DOHH2 (cell line): ENCODE results near the gene HACD2.
"Not testable (repeated sequence)": the region's sequence is repeated elsewhere in the genome, so short reads cannot be mapped to it uniquely, and the experiment has no call there.

Experiments used
- H3F3A ChIP-seq: fragments of 200-600 bp; sonication (generic), shearing (Covaris generic); 2 replicates; pipeline ENCODE4 v1.6.0; 2016; ENCODE audit warnings: antibody characterized with exemption, mild to moderate bottlenecking; ENCODE audit not compliant: control insufficient read depth, insufficient read depth
- H3K27ac ChIP-seq: fragments of 200-600 bp; sonication (generic); 2 replicates; pipeline ENCODE4 v1.5.1; 2014; ENCODE audit warnings: low read depth, mild to moderate bottlenecking, low read length, moderate library complexity
- H3K27me3 ChIP-seq: fragments of 200-600 bp; sonication (generic); 2 replicates; pipeline ENCODE4 v1.6.1; 2014; ENCODE audit warnings: mild to moderate bottlenecking, low read length, mixed read lengths; ENCODE audit not compliant: control insufficient read depth
- H3K36me3 ChIP-seq: fragments of 200-600 bp; sonication (generic); 2 replicates; pipeline ENCODE4 v1.6.1; 2014; ENCODE audit warnings: mild to moderate bottlenecking, low read length, moderate library complexity, mixed read lengths; ENCODE audit not compliant: control insufficient read depth
- H3K4me1 ChIP-seq: fragments of 200-600 bp; sonication (generic); 2 replicates; pipeline ENCODE4 v1.6.1; 2014; ENCODE audit warnings: mild to moderate bottlenecking, low read length, mixed read lengths; ENCODE audit not compliant: control insufficient read depth
- H3K4me2 ChIP-seq: fragments of 200-600 bp; sonication (generic); 2 replicates; pipeline ENCODE4 v1.6.0; 2014; ENCODE audit warnings: mild to moderate bottlenecking, low read length, moderate library complexity
- H3K4me3 ChIP-seq: fragments of 200-600 bp; sonication (generic); 2 replicates; pipeline ENCODE4 v1.5.1; 2014; ENCODE audit warnings: mild to moderate bottlenecking, low read length, mixed read lengths
- H3K79me2 ChIP-seq: fragments of 200-600 bp; sonication (generic); 2 replicates; pipeline ENCODE4 v1.6.1; 2014; ENCODE audit warnings: mild to moderate bottlenecking, low read length, mixed read lengths; ENCODE audit not compliant: control insufficient read depth
- H3K9me2 ChIP-seq: fragments of 200-600 bp; sonication (generic); replicated peaks from 2 replicates; pipeline ENCODE4 v1.6.1; 2014; ENCODE audit warnings: mild to moderate bottlenecking, low read length, mixed read lengths; ENCODE audit not compliant: control insufficient read depth
- H3K9me3 ChIP-seq: fragments of 200-600 bp; sonication (generic); 2 replicates; pipeline ENCODE4 v1.6.1; 2014; ENCODE audit warnings: antibody characterized with exemption, low read length, mixed read lengths; ENCODE audit not compliant: control insufficient read depth, insufficient read depth
- H4K20me1 ChIP-seq: fragments of 200-600 bp; sonication (generic); 2 replicates; pipeline ENCODE4 v1.6.0; 2014; ENCODE audit warnings: low read depth, mild to moderate bottlenecking, antibody characterized with exemption, low read length, moderate library complexity; ENCODE audit not compliant: control insufficient read depth, insufficient read depth
- EZH2phosphoT487 ChIP-seq: fragments of 200-600 bp; sonication (generic); IDR thresholded peaks from 2 replicates; pipeline ENCODE4 v1.6.1; 2017; ENCODE audit warnings: borderline replicate concordance, mild to moderate bottlenecking, antibody characterized with exemption, low read length, moderate library complexity, mixed read lengths
- TF ChIP-seq, protein P1 (sequence below): fragments of 200-600 bp; sonication (generic); IDR thresholded peaks from one replicate; pipeline ENCODE4 v1.5.1; 2014; ENCODE audit warnings: antibody characterized with exemption, mild to moderate bottlenecking, low read depth, low read length; ENCODE audit not compliant: poor library complexity, severe bottlenecking

HACD2 gene

DNA sequence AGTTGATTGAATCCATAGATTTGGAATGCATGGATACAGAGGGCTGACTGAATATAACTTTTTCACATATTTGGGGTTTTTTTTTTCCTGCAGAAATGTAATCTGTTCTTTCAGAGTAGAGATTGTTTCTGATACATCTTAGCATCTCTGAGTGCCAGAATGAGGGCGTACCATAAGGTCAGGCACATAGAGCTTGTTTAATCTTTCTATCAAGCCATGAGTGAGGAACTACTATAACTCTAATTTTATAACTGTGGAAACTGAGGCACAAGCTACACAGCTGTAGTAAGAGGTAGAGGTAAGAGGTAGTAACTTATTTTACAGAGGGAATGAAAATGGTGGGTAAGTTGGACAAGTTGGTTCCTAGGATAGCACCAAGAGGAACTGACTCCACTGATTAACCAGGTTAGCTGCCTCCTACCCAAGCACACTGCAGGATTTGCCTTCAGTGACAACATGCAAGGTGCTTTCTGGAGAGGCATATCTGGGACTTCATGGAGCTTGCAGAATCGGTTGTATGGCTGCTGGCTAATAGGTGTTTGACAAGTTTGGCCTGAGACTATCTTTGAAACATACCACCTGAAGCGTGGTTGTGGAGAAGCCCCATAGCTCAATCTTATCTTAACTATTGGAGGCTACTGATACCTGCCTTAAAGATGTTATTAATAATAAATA is 23.5 kb upstream of the HACD2 start:
- Histone ChIP-seq H3K27me3 (no peaks in the 10 kb centered on the region), H3K4me2 (no peak overlapping the region), H3K4me3 (no peak overlapping the region), H3K36me3 (peaks cover 28% of the 10 kb centered on the region), H3K9me3 (no peaks in the 10 kb centered on the region), H3K4me1 (peaks cover 9% of the 10 kb centered on the region), H4K20me1 (no peaks in the 10 kb centered on the region), H3K27ac (no peak overlapping the region), H3K79me2 (peaks cover 6% of the 10 kb centered on the region), H3K9me2 (no peaks in the 10 kb centered on the region), H3F3A (no peaks in the 10 kb centered on the region)
- TF ChIP-seq EZH2phosphoT487, result no peak
- TF ChIP-seq, protein P1, sequence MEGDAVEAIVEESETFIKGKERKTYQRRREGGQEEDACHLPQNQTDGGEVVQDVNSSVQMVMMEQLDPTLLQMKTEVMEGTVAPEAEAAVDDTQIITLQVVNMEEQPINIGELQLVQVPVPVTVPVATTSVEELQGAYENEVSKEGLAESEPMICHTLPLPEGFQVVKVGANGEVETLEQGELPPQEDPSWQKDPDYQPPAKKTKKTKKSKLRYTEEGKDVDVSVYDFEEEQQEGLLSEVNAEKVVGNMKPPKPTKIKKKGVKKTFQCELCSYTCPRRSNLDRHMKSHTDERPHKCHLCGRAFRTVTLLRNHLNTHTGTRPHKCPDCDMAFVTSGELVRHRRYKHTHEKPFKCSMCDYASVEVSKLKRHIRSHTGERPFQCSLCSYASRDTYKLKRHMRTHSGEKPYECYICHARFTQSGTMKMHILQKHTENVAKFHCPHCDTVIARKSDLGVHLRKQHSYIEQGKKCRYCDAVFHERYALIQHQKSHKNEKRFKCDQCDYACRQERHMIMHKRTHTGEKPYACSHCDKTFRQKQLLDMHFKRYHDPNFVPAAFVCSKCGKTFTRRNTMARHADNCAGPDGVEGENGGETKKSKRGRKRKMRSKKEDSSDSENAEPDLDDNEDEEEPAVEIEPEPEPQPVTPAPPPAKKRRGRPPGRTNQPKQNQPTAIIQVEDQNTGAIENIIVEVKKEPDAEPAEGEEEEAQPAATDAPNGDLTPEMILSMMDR, result no peak

DNA sequence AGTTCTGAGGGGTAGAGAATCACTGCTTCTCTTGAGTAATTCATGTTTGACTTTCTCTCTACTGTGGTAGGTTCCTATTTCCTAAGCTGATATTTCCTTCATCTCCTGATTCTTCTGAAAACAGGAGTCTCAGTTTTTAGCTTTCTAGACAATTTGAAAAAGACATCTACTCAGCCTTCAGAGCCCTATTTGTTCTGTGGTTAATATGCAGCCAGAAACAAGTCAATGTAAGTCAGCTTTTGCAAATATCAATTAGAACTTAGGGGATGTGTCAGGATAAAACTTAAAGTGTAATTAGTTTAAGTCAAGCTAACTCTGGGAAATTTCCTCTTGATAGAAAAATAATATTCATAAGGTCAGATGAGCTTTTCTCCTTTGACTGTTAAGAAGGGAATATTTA is 21.7 kb upstream of the HACD2 start:
- Histone ChIP-seq H3K9me3 (no peaks in the 10 kb centered on the region), H3K4me3 (no peak overlapping the region), H3K4me2 (no peak overlapping the region), H4K20me1 (no peaks in the 10 kb centered on the region), H3K4me1 (peaks cover 9% of the 10 kb centered on the region), H3K27ac (no peak overlapping the region), H3K9me2 (no peaks in the 10 kb centered on the region), H3F3A (no peaks in the 10 kb centered on the region), H3K36me3 (peaks cover 14% of the 10 kb centered on the region), H3K27me3 (no peaks in the 10 kb centered on the region), H3K79me2 (peaks cover 6% of the 10 kb centered on the region)
- TF ChIP-seq EZH2phosphoT487, result no peak
- TF ChIP-seq, protein P1, result no peak

DNA sequence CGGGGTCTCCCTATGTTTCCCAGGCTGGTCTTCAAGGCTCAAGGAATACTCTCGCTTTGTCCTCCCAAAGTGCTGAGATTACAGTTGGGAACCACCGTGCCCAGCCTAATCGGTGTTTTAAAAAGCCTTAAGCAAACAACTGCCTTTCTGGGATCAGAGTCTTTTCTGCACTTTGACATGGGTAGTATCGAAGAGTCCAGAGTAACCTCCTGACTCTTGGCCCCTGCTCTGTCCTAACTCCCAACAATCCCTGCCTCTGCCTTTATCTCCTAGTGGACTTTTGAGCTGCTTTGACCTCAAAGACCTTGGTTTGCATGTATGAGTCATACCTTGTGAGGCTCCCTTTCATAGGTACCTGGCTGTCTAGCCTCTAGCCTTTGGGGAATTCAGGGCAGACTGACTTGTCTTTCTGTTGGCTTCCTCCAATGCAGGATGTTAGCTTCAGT is 21.0 kb upstream of the HACD2 start:
- Histone ChIP-seq H3F3A (no peaks in the 10 kb centered on the region), H3K9me3 (no peaks in the 10 kb centered on the region), H3K79me2 (peaks cover 6% of the 10 kb centered on the region), H4K20me1 (no peaks in the 10 kb centered on the region), H3K4me3 (no peak overlapping the region), H3K27me3 (no peaks in the 10 kb centered on the region), H3K4me1 (peaks cover 9% of the 10 kb centered on the region), H3K27ac (no peak overlapping the region), H3K4me2 (no peak overlapping the region), H3K9me2 (no peaks in the 10 kb centered on the region), H3K36me3 (peaks cover 10% of the 10 kb centered on the region; the same call in 1 of the 2 replicates)
- TF ChIP-seq, protein P1, result no peak

DNA sequence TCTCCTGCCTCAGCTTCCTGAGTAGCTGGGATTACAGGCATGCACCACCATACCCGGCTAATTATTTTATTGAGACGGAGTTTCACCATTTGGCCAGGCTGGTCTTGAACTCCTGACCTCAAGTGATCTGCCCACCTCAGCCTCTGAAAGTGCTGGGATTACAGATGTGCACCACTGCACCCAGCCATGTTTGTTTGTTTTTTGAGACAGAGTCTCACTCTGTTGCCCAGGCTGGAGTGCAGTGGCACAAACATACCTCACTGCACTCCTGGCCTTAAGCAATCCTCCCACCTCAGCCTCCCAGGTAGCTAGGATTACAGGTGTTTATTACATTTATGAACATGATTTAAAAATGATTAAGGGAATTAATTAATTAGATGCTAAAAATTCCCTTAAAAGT is 18.3 kb upstream of the HACD2 start:
- not testable (repeated sequence) for H3K79me2 ChIP-seq, H3F3A ChIP-seq, H3K4me2 ChIP-seq, H3K4me1 ChIP-seq, H3K4me3 ChIP-seq, H3K27me3 ChIP-seq, H3K9me2 ChIP-seq, H3K36me3 ChIP-seq, H3K9me3 ChIP-seq, H4K20me1 ChIP-seq, H3K27ac ChIP-seq
